Naive thymus-derived CD4-positive, alpha-beta T cell (primary cell): ENCODE measurements around the gene PUM2. TPM values are rescaled to one million over a fixed set of nuclear protein-coding genes. Genes with fewer than 3 reads are reported as not detected.
"Not testable (repeated sequence)": the region's sequence is repeated elsewhere in the genome, so short reads cannot be mapped to it uniquely, and the experiment has no call there.

Experiments used
- ATAC-seq: fragments of 150-1000 bp; cut with Tn5 transposase; 2 replicates; pipeline ENCODE4 v1.10.0; 2021; ENCODE audit warnings: mild to moderate bottlenecking, moderate library complexity
- CTCF ChIA-PET: fragments of 350-600 bp; sonication (Branson Sonifier 250); formaldehyde crosslinking; loops from one replicate; lab custom pipeline; 2021; ENCODE audit warnings: antibody characterized with exemption; lab: Charles Lee
- POLR2A ChIA-PET: fragments of 350-600 bp; sonication (Branson Sonifier 250); formaldehyde crosslinking; loops from one replicate; lab custom pipeline; 2021; ENCODE audit warnings: antibody characterized with exemption, inconsistent platforms; lab: Charles Lee
- DNase-seq, 9 donors: peaks; one replicate each; pipeline versions ENCODE4 v3.0.0 to v3.0.0-alpha.2; 2020 to 2022; ENCODE audit warnings: mixed read lengths in 1 of 9
- H3K27ac ChIP-seq: one replicate; pipeline ENCODE4 v1.7.0; 2013; ENCODE audit warnings: mild to moderate bottlenecking, low read depth, low read length, moderate library complexity
- H3K27me3 ChIP-seq, 2 donors: one replicate each; pipeline ENCODE4 v1.7.0; 2013; ENCODE audit warnings: low read length in 2 of 2, mild to moderate bottlenecking in 2 of 2, moderate library complexity in 2 of 2; ENCODE audit not compliant: control insufficient read depth in 2 of 2, insufficient read depth in 2 of 2
- H3K36me3 ChIP-seq, 3 experiments: 1 replicate in 2 of 3; 2 replicates in 1 of 3; pipeline ENCODE4 v1.7.0; 2013; ENCODE audit warnings: low read length in 3 of 3, mild to moderate bottlenecking in 3 of 3, moderate library complexity in 1 of 3; ENCODE audit not compliant: insufficient read depth in 3 of 3, control insufficient read depth in 2 of 3
- H3K4me1 ChIP-seq, 2 donors: one replicate each; pipeline ENCODE4 v1.7.0; 2013; ENCODE audit warnings: low read length in 2 of 2, mild to moderate bottlenecking in 2 of 2, moderate library complexity in 1 of 2; ENCODE audit not compliant: control insufficient read depth in 2 of 2, insufficient read depth in 2 of 2
- H3K4me3 ChIP-seq: 2 replicates; pipeline ENCODE4 v1.7.0; 2013; ENCODE audit warnings: mild to moderate bottlenecking, low read length
- H3K9me3 ChIP-seq, 3 experiments: 1 replicate in 2 of 3; 2 replicates in 1 of 3; pipeline ENCODE4 v1.7.0; 2013; ENCODE audit warnings: low read length in 3 of 3; ENCODE audit not compliant: control insufficient read depth in 2 of 3
- H3K27ac Mint-ChIP-seq, 9 donors: one replicate each; pipeline ENCODE4 v1.8.0; 2020 to 2022; ENCODE audit warnings: mixed read lengths in 9 of 9, mild to moderate bottlenecking in 8 of 9, moderate library complexity in 5 of 9, inconsistent platforms in 2 of 9
- H3K27me3 Mint-ChIP-seq, 5 donors: one replicate each; pipeline ENCODE4 v1.8.0; 2021 to 2022; ENCODE audit warnings: mixed read lengths in 5 of 5, mild to moderate bottlenecking in 1 of 5
- H3K36me3 Mint-ChIP-seq, 5 donors: one replicate each; pipeline ENCODE4 v1.8.0; 2020 to 2022; ENCODE audit warnings: mixed read lengths in 5 of 5, mild to moderate bottlenecking in 3 of 5, inconsistent platforms in 1 of 5
- H3K4me1 Mint-ChIP-seq, 7 donors: one replicate each; pipeline ENCODE4 v1.8.0; 2020 to 2022; ENCODE audit warnings: mixed read lengths in 7 of 7, mild to moderate bottlenecking in 3 of 7, inconsistent platforms in 1 of 7
- H3K4me3 Mint-ChIP-seq, 10 donors: one replicate each; pipeline ENCODE4 v1.8.0; 2020 to 2022; ENCODE audit warnings: mild to moderate bottlenecking in 10 of 10, mixed read lengths in 10 of 10, moderate library complexity in 6 of 10, inconsistent platforms in 2 of 10
- H3K9me3 Mint-ChIP-seq, 11 donors: one replicate each; pipeline ENCODE4 v1.8.0; 2020 to 2022; ENCODE audit warnings: mixed read lengths in 11 of 11, mild to moderate bottlenecking in 4 of 11, inconsistent platforms in 1 of 11, moderate library complexity in 1 of 11
- intact Hi-C, 2 donors: fragments of 100-400 bp; cut with micrococcal nuclease; formaldehyde crosslinking; loops; one replicate each; pipeline ENCODE4 v1.15.1; 2023
- polyA plus RNA-seq, 2 donors: library from polyadenylated mRNA; unstranded; fragments of 300-500 nt; fragmentation: Illumina TruSeq; gene quantifications; one replicate each; pipeline ENCODE4 v1.2.3, GENCODE V29; 2021
- total RNA-seq, 6 experiments: library from RNA in 5 of 6; stranded (reverse) in 5 of 6; gene quantifications; 1 replicate in 5 of 6; 2 replicates in 1 of 6; pipeline ENCODE4 v1.2.3 and lab custom pipeline; 2021 to 2026

PUM2 gene
- total and polyA plus RNA-seq, 7 experiments from 2014 or later, result 19.2 to 178 (median 135) TPM

DNA sequence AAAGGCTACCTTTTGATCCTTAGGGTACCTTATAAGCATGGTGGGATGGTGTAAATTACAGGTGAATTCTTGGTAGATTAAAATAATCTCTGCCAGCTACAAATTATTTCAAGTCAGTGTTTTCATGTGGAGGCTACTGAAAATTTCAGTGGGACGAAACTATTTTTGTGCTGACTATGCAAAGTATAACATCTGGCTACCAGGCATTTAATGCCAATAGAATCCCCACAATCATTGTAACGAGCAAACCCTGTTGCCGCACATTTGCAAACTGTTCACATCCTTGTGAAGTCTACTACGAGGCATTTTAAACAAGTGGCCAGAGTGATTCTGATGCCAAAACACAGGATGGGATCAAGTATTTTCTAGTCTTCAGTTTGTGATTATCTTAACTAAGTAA lies 77.6 kb downstream of the PUM2 start:
- Mint-ChIP-seq H3K4me1 (peaks cover 4 to 32% (median 21%) of the 10 kb centered on the region in 7 donors), H3K9me3 (no peaks in the 10 kb centered on the region), H3K27ac (peak overlapping the region in 3 of 9 donors; percentile 2 to 64 (median 17)), H3K36me3 (peaks cover 0 to 26% (median 15%) of the 10 kb centered on the region in 5 donors), H3K27me3 (no peaks in the 10 kb centered on the region), H3K4me3 (no peak overlapping the region)
- H3K4me3 ChIP-seq, result no peak overlapping the region
- peaks cover 0 to 8% (median 6%) of the 10 kb centered on the region in 3 experiments for H3K36me3 ChIP-seq
- H3K27me3 ChIP-seq, result no peaks in the 10 kb centered on the region
- H3K27ac ChIP-seq, result no peak overlapping the region
- DNase-seq, result no peak
- no peak for ATAC-seq
- ChIA-PET CTCF (no interaction called here), POLR2A (no interaction called here)
- intact Hi-C loops, result no loop called here
- H3K9me3 ChIP-seq, result no peaks in the 10 kb centered on the region
- H3K4me1 ChIP-seq, result no peaks in the 10 kb centered on the region

DNA sequence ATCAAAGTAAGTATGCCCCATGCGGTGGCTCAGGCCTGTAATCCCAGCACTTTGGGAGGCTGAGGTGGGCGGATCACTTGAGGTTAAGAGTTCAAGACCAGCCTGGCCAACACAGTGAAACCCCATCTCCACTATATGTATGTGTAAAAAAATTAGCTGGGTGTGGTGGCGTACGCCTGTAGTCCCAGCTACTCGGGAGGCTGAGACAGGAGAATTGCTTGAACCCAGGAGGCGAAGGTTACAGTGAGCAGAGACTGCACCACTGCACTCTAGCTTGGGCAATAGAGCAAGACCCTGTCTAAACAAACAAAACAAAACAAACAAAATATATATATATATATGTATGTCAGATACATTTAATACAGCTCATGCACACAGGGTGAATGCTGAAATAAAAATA lies 82.3 kb downstream of the PUM2 start:
- H3K4me3 ChIP-seq, H3K4me1 ChIP-seq, H3K4me3 Mint-ChIP-seq, H3K27ac ChIP-seq, H3K27me3 Mint-ChIP-seq, H3K9me3 Mint-ChIP-seq, ATAC-seq, H3K9me3 ChIP-seq, POLR2A ChIA-PET, intact Hi-C loops, H3K27me3 ChIP-seq, DNase-seq, H3K27ac Mint-ChIP-seq, CTCF ChIA-PET, H3K36me3 ChIP-seq: not testable (repeated sequence)
- peaks cover 0 to 27% (median 19%) of the 10 kb centered on the region in 5 donors for H3K36me3 Mint-ChIP-seq
- H3K4me1 Mint-ChIP-seq, result peaks cover 4 to 29% (median 14%) of the 10 kb centered on the region in 7 donors

DNA sequence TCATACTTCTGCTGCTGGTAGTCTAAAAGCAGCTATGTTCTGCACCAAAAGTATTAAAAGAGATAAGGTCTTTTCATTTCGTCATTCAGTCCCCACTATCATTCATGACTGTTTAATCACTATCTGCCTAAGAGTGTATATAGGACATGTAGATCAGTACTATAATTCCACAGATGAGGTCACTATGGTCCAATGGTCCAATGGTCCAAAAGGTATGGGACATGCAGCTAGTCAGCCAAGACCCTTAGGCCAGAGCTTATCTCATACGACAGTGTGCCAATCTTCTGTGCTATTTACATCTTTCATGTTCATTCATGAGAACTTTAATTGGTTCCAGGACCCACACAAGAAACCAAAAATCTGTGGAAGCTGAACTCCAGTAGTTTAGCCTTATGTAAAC lies 83.1 kb downstream of the PUM2 start:
- H3K27ac Mint-ChIP-seq, result peak overlapping the region in 4 of 9 donors; percentile 21 to 53 (median 48)
- Histone ChIP-seq H3K4me1 (no peaks in the 10 kb centered on the region), H3K9me3 (no peaks in the 10 kb centered on the region), H3K27ac (no peak overlapping the region), H3K27me3 (no peaks in the 10 kb centered on the region), H3K36me3 (peaks cover 0 to 8% (median 7%) of the 10 kb centered on the region in 3 experiments), H3K4me3 (no peak overlapping the region)
- peaks cover 4 to 29% (median 12%) of the 10 kb centered on the region in 7 donors for H3K4me1 Mint-ChIP-seq
- ATAC-seq, result no peak
- H3K36me3 Mint-ChIP-seq, result peaks cover 0 to 25% (median 18%) of the 10 kb centered on the region in 5 donors
- intact Hi-C loops, result no loop called here
- ChIA-PET POLR2A (interaction anchor here (0.6 to 0.7 kb wide), 2 partner anchors 13 to 69 kb away, joined by 3 to 5 read pairs; no protein-coding TSS in a partner anchor), CTCF (interaction anchor here (0.6 kb wide), 1 partner anchor 22 kb away, joined by 4 read pairs; no protein-coding TSS in a partner anchor)
- no peak overlapping the region for H3K4me3 Mint-ChIP-seq
- H3K27me3 Mint-ChIP-seq, result no peaks in the 10 kb centered on the region
- DNase-seq, result no peak
- peaks cover 0 to 1% (median 0%) of the 10 kb centered on the region in 11 donors for H3K9me3 Mint-ChIP-seq

DNA sequence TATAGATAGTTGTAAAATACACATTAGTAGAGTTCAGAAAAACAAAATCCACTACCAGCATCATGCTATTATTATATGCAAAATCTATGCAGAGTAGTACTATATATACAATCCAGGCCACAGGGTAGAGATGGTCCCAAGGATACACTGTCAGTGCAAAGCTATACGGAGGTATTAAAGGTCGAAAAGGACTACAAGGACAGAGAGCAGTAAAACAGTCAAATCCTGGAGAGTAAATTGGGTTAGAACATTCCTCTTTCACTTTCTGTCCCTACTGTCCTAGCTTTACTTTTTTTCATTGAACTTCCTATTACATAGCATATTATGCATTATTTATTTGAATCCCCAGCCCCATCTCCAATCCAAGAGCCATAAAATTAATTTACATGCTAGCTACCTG lies 86.0 kb downstream of the PUM2 start:
- H3K27me3 ChIP-seq, result no peaks in the 10 kb centered on the region
- H3K4me1 ChIP-seq, result no peaks in the 10 kb centered on the region
- ATAC-seq (no peak), DNase-seq (no peak)
- Mint-ChIP-seq H3K4me1 (peaks cover 4 to 20% (median 9%) of the 10 kb centered on the region in 7 donors), H3K4me3 (no peak overlapping the region), H3K36me3 (peaks cover 4 to 15% (median 13%) of the 10 kb centered on the region in 5 donors), H3K27ac (peak overlapping the region in 6 of 9 donors; percentile 20 to 73 (median 54)), H3K9me3 (peaks cover 0 to 1% (median 0%) of the 10 kb centered on the region in 11 donors), H3K27me3 (no peaks in the 10 kb centered on the region)
- ChIA-PET CTCF (no interaction called here), POLR2A (no interaction called here)
- intact Hi-C loops, result no loop called here
- H3K4me3 ChIP-seq, result no peak overlapping the region
- H3K27ac ChIP-seq, result no peak overlapping the region
- no peaks in the 10 kb centered on the region for H3K9me3 ChIP-seq
- H3K36me3 ChIP-seq, result peaks cover 0 to 13% (median 7%) of the 10 kb centered on the region in 3 experiments

DNA sequence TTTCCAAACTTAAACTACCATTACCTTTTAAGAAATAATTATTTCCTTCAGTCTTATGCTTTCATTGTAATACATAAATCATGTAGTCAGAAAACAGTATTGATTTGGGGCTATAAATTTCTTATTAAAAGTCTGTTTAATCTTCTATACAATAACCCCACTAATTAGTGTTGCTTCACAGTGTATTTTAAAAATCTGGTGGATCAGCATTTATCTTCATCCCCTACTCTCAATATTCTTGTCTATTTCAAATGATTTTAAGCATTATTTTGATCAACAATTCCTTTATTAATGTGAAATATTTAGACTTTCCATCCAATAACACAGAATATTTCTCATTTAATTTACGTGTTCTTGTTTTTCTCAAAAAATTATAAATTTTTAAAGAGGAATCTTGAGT lies 93.2 kb downstream of the PUM2 start:
- Histone ChIP-seq H3K27ac (no peak overlapping the region), H3K36me3 (peaks cover 13 to 56% (median 33%) of the 10 kb centered on the region in 3 experiments), H3K4me1 (no peaks in the 10 kb centered on the region), H3K9me3 (no peaks in the 10 kb centered on the region), H3K4me3 (no peak overlapping the region), H3K27me3 (no peaks in the 10 kb centered on the region)
- Mint-ChIP-seq H3K4me1 (no peaks in the 10 kb centered on the region), H3K27me3 (no peaks in the 10 kb centered on the region), H3K9me3 (no peaks in the 10 kb centered on the region), H3K27ac (no peak overlapping the region), H3K36me3 (peaks cover 8 to 42% (median 17%) of the 10 kb centered on the region in 5 donors), H3K4me3 (no peak overlapping the region)
- ATAC-seq, result no peak
- intact Hi-C loops, result no loop called here
- POLR2A ChIA-PET, result no interaction called here
- no peak for DNase-seq
- CTCF ChIA-PET, result no interaction called here

DNA sequence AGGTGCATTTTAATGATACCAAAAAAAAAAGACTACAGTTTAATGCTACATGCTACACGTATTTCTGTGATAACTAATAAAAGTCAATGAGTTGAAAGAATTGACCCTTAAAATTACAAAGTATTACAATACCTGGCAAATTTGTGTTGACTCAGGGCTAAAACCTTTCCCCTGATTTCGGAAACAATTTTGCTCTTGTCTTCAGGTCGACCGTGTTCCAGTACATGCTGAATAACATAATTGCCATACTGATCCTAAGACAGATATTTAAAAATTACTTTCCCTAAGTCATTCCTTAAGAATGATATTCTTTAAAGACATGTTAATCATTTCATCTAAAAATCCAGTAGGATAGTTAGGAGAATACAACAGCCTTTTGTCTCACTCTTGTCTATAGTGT lies 95.9 kb downstream of the PUM2 start:
- intact Hi-C loops, result loop anchor here in 1 of 2 donors (5.0 kb wide), 1 partner anchor 43 kb away; no protein-coding TSS in a partner anchor
- Mint-ChIP-seq H3K27ac (no peak overlapping the region), H3K4me1 (no peaks in the 10 kb centered on the region), H3K36me3 (peaks cover 6 to 62% (median 31%) of the 10 kb centered on the region in 5 donors), H3K9me3 (no peaks in the 10 kb centered on the region), H3K4me3 (no peak overlapping the region), H3K27me3 (no peaks in the 10 kb centered on the region)
- DNase-seq, result no peak
- Histone ChIP-seq H3K4me3 (no peak overlapping the region), H3K36me3 (peaks cover 28 to 68% (median 30%) of the 10 kb centered on the region in 3 experiments), H3K4me1 (no peaks in the 10 kb centered on the region), H3K27ac (no peak overlapping the region), H3K27me3 (no peaks in the 10 kb centered on the region), H3K9me3 (no peaks in the 10 kb centered on the region)
- POLR2A ChIA-PET, result no interaction called here
- ATAC-seq, result no peak
- CTCF ChIA-PET, result no interaction called here

DNA sequence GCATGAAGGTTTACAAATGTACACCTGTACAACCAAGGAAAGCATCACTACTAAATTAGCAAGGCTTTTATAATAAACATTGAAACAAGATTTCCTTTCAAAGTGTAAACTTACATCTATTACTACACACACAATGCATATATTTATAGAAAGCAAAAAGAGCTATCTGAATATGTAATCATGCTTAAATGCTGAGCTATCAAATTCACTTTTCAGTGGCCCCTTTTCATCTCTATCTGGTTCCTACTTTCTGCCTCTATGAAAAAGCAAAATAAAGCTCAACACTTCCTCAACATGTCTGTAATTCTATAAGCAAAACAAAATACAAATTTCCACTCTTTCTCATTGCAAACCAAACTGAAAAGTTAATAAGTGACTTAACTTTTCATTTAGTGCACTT lies 100.2 kb downstream of the PUM2 start:
- Mint-ChIP-seq H3K36me3 (peaks cover 9 to 76% (median 43%) of the 10 kb centered on the region in 5 donors), H3K9me3 (no peaks in the 10 kb centered on the region), H3K4me3 (no peak overlapping the region), H3K27me3 (no peaks in the 10 kb centered on the region), H3K4me1 (peaks cover 0 to 3% (median 0%) of the 10 kb centered on the region in 7 donors), H3K27ac (no peak overlapping the region)
- ChIA-PET POLR2A (no interaction called here), CTCF (interaction anchor here (0.7 kb wide), 1 partner anchor 41 kb away, joined by 3 read pairs; no protein-coding TSS in a partner anchor)
- DNase-seq (no peak), ATAC-seq (no peak)
- Histone ChIP-seq H3K36me3 (peaks cover 15 to 55% (median 24%) of the 10 kb centered on the region in 3 experiments), H3K27me3 (no peaks in the 10 kb centered on the region), H3K4me1 (no peaks in the 10 kb centered on the region), H3K27ac (no peak overlapping the region), H3K9me3 (no peaks in the 10 kb centered on the region), H3K4me3 (no peak overlapping the region)
- intact Hi-C loops, result loop anchor here in 1 of 2 donors (5.0 kb wide), 1 partner anchor 47 kb away; no protein-coding TSS in a partner anchor
